ENCODE results near the gene DND1. TPM values are rescaled to one million over a fixed set of nuclear protein-coding genes. Genes with fewer than 3 reads are reported as not detected.

The DND1 gene
- total RNA-seq, 2 donors from 2014 or later, result 0.36 to 26.2 TPM

GRCh38 chr5:140622301-140622700 is 51.1 kb downstream of the DND1 start:
- intact Hi-C loops (cut with DNase I), result no loop called here
- Histone ChIP-seq H3K4me1 (replicated peaks) (no peaks in the 10 kb centered on the region), H3K27ac (no peak overlapping the region), H3K36me3 (no peaks in the 10 kb centered on the region), H3K4me3 (no peak overlapping the region), H3K9me3 (no peaks in the 10 kb centered on the region), H3K27me3 (replicated peaks; ENCODE audit: insufficient read depth) (no peaks in the 10 kb centered on the region)
- DNase-seq (ENCODE audit: low spot score), result no peak
- TF ChIP-seq POLR2A (IDR thresholded peaks at IDR 0.05), result no peak
- no peak for TF ChIP-seq POLR2AphosphoS5 (IDR thresholded peaks at IDR 0.05)
- TF ChIP-seq CTCF (IDR thresholded peaks at IDR 0.05), result no peak
- 84% methylated on average over 3 of the region's 3 CpGs for WGBS

Small RNA genes within 50 kb of the gene (microRNA-seq; reads per million reads assigned to microRNA genes)
- gene MIR3655, result 0.75 reads per million

Small RNA genes within 50 kb of the gene (small RNA-seq; reads per million reads assigned to genes)
- 60.3 to 66.6 reads per million in 2 donors for gene VTRNA1-1
- gene VTRNA1-2, result 1.6 to 3.0 reads per million in 2 donors

Other genes with a start within 250 kb of the DND1 start
- 10 to 100 TPM; 28.3 to 41.4 TPM for gene EIF4EBP3, start 125.9 kb downstream of the DND1 start, total RNA-seq
- 10 to 100 TPM; 31.6 to 33.6 TPM for gene SRA1, start 116.1 kb downstream of the DND1 start, total RNA-seq
- 10 to 100 TPM; 23.7 to 70.7 TPM for gene APBB3, start 109.0 kb downstream of the DND1 start, total RNA-seq
- 100 to 1,000 TPM in 1 of 2 donors, 10 to 100 TPM in 1; 61.8 to 107 TPM for gene SLC35A4, start 108.7 kb downstream of the DND1 start, total RNA-seq
- gene CD14, start 40.4 kb downstream of the DND1 start, total RNA-seq, result 10 to 100 TPM; 22.9 to 56.5 TPM
- gene TMCO6, start 34.1 kb downstream of the DND1 start, total RNA-seq, result 100 to 1,000 TPM in 1 of 2 donors, 10 to 100 TPM in 1; 45.6 to 124 TPM
- 100 to 1,000 TPM in 1 of 2 donors, 10 to 100 TPM in 1; 91.2 to 117 TPM for gene NDUFA2, start 25.9 kb downstream of the DND1 start, total RNA-seq
- gene IK, start 25.7 kb downstream of the DND1 start, total RNA-seq, result 100 to 1,000 TPM; 127 to 145 TPM
- gene WDR55, start 8.7 kb downstream of the DND1 start, total RNA-seq, result 10 to 100 TPM; 23.2 to 26.2 TPM
- 10 to 100 TPM; 37.3 to 54.3 TPM for gene HARS1, start 17.8 kb upstream of the DND1 start, total RNA-seq
- gene HARS2, start 17.9 kb upstream of the DND1 start, total RNA-seq, result 10 to 100 TPM; 23.9 to 28.1 TPM
- gene ZMAT2, start 26.9 kb upstream of the DND1 start, total RNA-seq, result 10 to 100 TPM; 26.0 to 36.8 TPM
- gene PCDHA1, start 112.6 kb upstream of the DND1 start, total RNA-seq, result under 1 TPM in 1 of 2 donors, not detected in 1; 0.85 TPM
- gene PCDHA2, start 121.3 kb upstream of the DND1 start, total RNA-seq, result under 1 TPM in 1 of 2 donors, not detected in 1; 0.80 TPM
- gene PCDHA3, start 127.5 kb upstream of the DND1 start, total RNA-seq, result 1 to 10 TPM in 1 of 2 donors, under 1 TPM in 1; 0.09 to 1.0 TPM
- gene PCDHA4, start 133.5 kb upstream of the DND1 start, total RNA-seq, result 1 to 10 TPM; 2.3 to 2.4 TPM
- gene PCDHA5, start 148.0 kb upstream of the DND1 start, total RNA-seq, result under 1 TPM in 1 of 2 donors, not detected in 1; 0.14 TPM
- gene PCDHA6, start 154.4 kb upstream of the DND1 start, total RNA-seq, result 1 to 10 TPM; 1.9 to 2.2 TPM
- gene PCDHA7, start 160.7 kb upstream of the DND1 start, total RNA-seq, result under 1 TPM; 0.23 to 0.46 TPM
- gene PCDHA8, start 167.6 kb upstream of the DND1 start, total RNA-seq, result under 1 TPM; 0.17 to 0.36 TPM
- gene PCDHA9, start 174.8 kb upstream of the DND1 start, total RNA-seq, result under 1 TPM; 0.14 to 0.51 TPM
- gene PCDHA10, start 182.3 kb upstream of the DND1 start, total RNA-seq, result 1 to 10 TPM; 1.0 to 2.2 TPM
- 1 to 10 TPM in 1 of 2 donors, under 1 TPM in 1; 0.85 to 1.5 TPM for gene PCDHA11, start 195.4 kb upstream of the DND1 start, total RNA-seq
- under 1 TPM; 0.40 to 0.50 TPM for gene PCDHA12, start 201.7 kb upstream of the DND1 start, total RNA-seq
- 1 to 10 TPM; 1.3 to 1.5 TPM for gene PCDHA13, start 208.5 kb upstream of the DND1 start, total RNA-seq